HCT116 (cell line): ENCODE data around the gene TSPAN5. TPM values are rescaled to one million over a fixed set of nuclear protein-coding genes. Genes with fewer than 3 reads are reported as not detected.

Experiments
- ATAC-seq: fragments of 200-7000 bp; cut with Tn5 transposase; 2 replicates; pipeline ENCODE4 v1.9.1; 2020; ENCODE audit warnings: mild to moderate bottlenecking, moderate library complexity
- BruUV-seq: library from RNA; stranded (reverse); fragments of 400-500 nt; replicated peaks from 2 replicates; lab custom pipeline; 2021; lab: Mats Ljungman, UMichigan
- CTCF ChIA-PET: fragments of 300-600 bp; sonication (Branson Sonifier 250); formaldehyde crosslinking; loops from one replicate; lab custom pipeline; 2021; ENCODE audit warnings: antibody characterized with exemption; lab: Charles Lee
- POLR2A ChIA-PET: fragments of 300-600, 350-600 bp; sonication (Branson Sonifier 250); formaldehyde crosslinking; loops from one replicate; lab custom pipeline; 2021; ENCODE audit warnings: antibody characterized with exemption; lab: Charles Lee
- RAD21 ChIA-PET, 2 experiments: fragments of 300-600 bp; sonication (Branson Sonifier 250); formaldehyde crosslinking; loops; one replicate each; lab custom pipeline; 2023; ENCODE audit warnings: low total read pairs in 2 of 2; ENCODE audit not compliant: uncharacterized antibody in 2 of 2, unreplicated experiment in 2 of 2, low non-redundant PET in 1 of 2; lab: Charles Lee
- DNase-seq: peaks from one replicate; pipeline ENCODE4 v3.0.0-alpha.2; 2010; ENCODE audit warnings: low read depth, low spot score
- H2AFZ ChIP-seq: fragments of 200-600 bp; shearing (Covaris generic), sonication (generic); 2 replicates; pipeline ENCODE4 v1.6.1; 2017; ENCODE audit warnings: low read depth, mixed run types, mixed read lengths, antibody characterized with exemption, low read length; ENCODE audit not compliant: poor library complexity, severe bottlenecking
- H3K27ac ChIP-seq: 2 replicates; pipeline ENCODE4 v1.5.1; 2012; ENCODE audit warnings: low read depth, low read length
- H3K27me3 ChIP-seq: fragments of 200-600 bp; sonication (generic); 2 replicates; pipeline ENCODE4 v1.6.1; 2016; ENCODE audit warnings: mixed run types, low read length, mixed read lengths; ENCODE audit not compliant: insufficient read depth
- H3K36me3 ChIP-seq, 2 experiments: fragments of 200-500 bp in 1 of 2; fragments of 200-600 bp in 1 of 2; sonication (Bioruptor generic) in 1 of 2; sonication (generic) in 1 of 2; 2 replicates each; pipeline versions ENCODE4 v1.5.1 to v1.6.1; 2014 to 2016; ENCODE audit warnings: low read length in 2 of 2, inconsistent platforms in 1 of 2, mixed read lengths in 1 of 2, mixed run types in 1 of 2; ENCODE audit not compliant: insufficient read depth in 2 of 2, control insufficient read depth in 1 of 2
- H3K4me1 ChIP-seq, 2 experiments: fragments of 200-600 bp in 1 of 2; sonication (generic) in 1 of 2; 2 replicates each; pipeline versions ENCODE4 v1.5.1 to v1.6.1; 2012 to 2017; ENCODE audit warnings: low read length in 2 of 2, inconsistent platforms in 1 of 2, mild to moderate bottlenecking in 1 of 2, mixed read lengths in 1 of 2, mixed run types in 1 of 2, moderate library complexity in 1 of 2; ENCODE audit not compliant: insufficient read depth in 2 of 2, control insufficient read depth in 1 of 2
- H3K4me2 ChIP-seq: fragments of 200-600 bp; sonication (generic); 2 replicates; pipeline ENCODE4 v1.6.1; 2017; ENCODE audit warnings: mixed run types, low read length, mixed read lengths
- H3K4me3 ChIP-seq, 2 experiments: fragments of 200-600 bp in 1 of 2; sonication (generic) in 1 of 2; replicated peaks in 1 of 2; 2 replicates each; pipeline ENCODE4 v1.5.1; 2011 to 2016; ENCODE audit warnings: low read length in 2 of 2, control low read depth in 1 of 2, low read depth in 1 of 2, mild to moderate bottlenecking in 1 of 2, mixed read lengths in 1 of 2, mixed run types in 1 of 2
- H3K79me2 ChIP-seq: fragments of 200-600 bp; sonication (generic); 2 replicates; pipeline ENCODE4 v1.6.1; 2017; ENCODE audit warnings: mild to moderate bottlenecking, mixed run types, low read length, moderate library complexity, mixed read lengths; ENCODE audit not compliant: insufficient read depth
- H3K9ac ChIP-seq: fragments of 200-600 bp; sonication (generic); 2 replicates; pipeline ENCODE4 v1.6.1; 2016; ENCODE audit warnings: low read length, mixed read lengths
- H3K9me2 ChIP-seq: fragments of 200-600 bp; sonication (generic), shearing (Covaris generic); 2 replicates; pipeline ENCODE4 v1.6.1; 2017; ENCODE audit warnings: mixed run types, mild to moderate bottlenecking, moderate library complexity; ENCODE audit not compliant: insufficient read depth
- H3K9me3 ChIP-seq, 2 experiments: fragments of 200-500 bp in 1 of 2; fragments of 200-600 bp in 1 of 2; sonication (Bioruptor generic) in 1 of 2; sonication (generic) in 1 of 2; 2 replicates each; pipeline ENCODE4 v1.6.1; 2014 to 2017; ENCODE audit warnings: low read length in 2 of 2, mixed read lengths in 2 of 2, inconsistent platforms in 1 of 2, low read depth in 1 of 2, mild to moderate bottlenecking in 1 of 2, mixed run types in 1 of 2, moderate library complexity in 1 of 2; ENCODE audit not compliant: control insufficient read depth in 1 of 2, insufficient read depth in 1 of 2
- H4K20me1 ChIP-seq: fragments of 200-600 bp; sonication (generic), shearing (Covaris generic); 2 replicates; pipeline ENCODE4 v1.6.1; 2017; ENCODE audit warnings: mixed run types, mild to moderate bottlenecking, moderate library complexity; ENCODE audit not compliant: insufficient read depth
- ATF3 ChIP-seq: IDR thresholded peaks from 2 replicates; pipeline ENCODE4 v1.6.1; 2012
- CBX3 ChIP-seq: IDR thresholded peaks from 2 replicates; pipeline ENCODE4 v1.6.1; 2012; ENCODE audit warnings: low read depth
- CEBPB ChIP-seq: IDR thresholded peaks from 2 replicates; pipeline ENCODE4 v1.6.1; 2012; ENCODE audit warnings: low read depth
- CTCF ChIP-seq, 3 experiments: fragments of 200-600 bp in 1 of 3; sonication (generic) in 1 of 3; IDR thresholded peaks in 2 of 3; conservative IDR thresholded peaks in 1 of 3; 2 replicates each; pipeline ENCODE4 v1.5.1; 2012 to 2017; ENCODE audit warnings: low read depth in 2 of 3, low read length in 2 of 3, antibody characterized with exemption in 1 of 3, borderline replicate concordance in 1 of 3, control low read depth in 1 of 3, mild to moderate bottlenecking in 1 of 3, mixed read lengths in 1 of 3, mixed run types in 1 of 3, moderate library complexity in 1 of 3; ENCODE audit not compliant: insufficient read depth in 1 of 3
- EGR1 ChIP-seq: IDR thresholded peaks from 2 replicates; pipeline ENCODE4 v1.6.1; 2012; ENCODE audit warnings: low read depth
- EZH2 ChIP-seq: fragments of 200-600 bp; sonication (generic); IDR thresholded peaks from 2 replicates; pipeline ENCODE4 v1.6.1; 2017; ENCODE audit warnings: antibody characterized with exemption, mixed run types
- EZH2phosphoT487 ChIP-seq: fragments of 200-600 bp; IDR thresholded peaks from 2 replicates; pipeline ENCODE4 v1.6.1; 2018; ENCODE audit warnings: antibody characterized with exemption, borderline replicate concordance
- MAX ChIP-seq: IDR thresholded peaks from 2 replicates; pipeline ENCODE4 v1.6.1; 2012
- POLR2A ChIP-seq: IDR thresholded peaks from 2 replicates; pipeline ENCODE4 v1.7.0; 2011; ENCODE audit warnings: borderline replicate concordance; ENCODE audit not compliant: insufficient read depth, insufficient read length; ENCODE audit errors: extremely low read depth
- RAD21 ChIP-seq: IDR thresholded peaks from 2 replicates; pipeline ENCODE4 v1.6.1; 2012; ENCODE audit warnings: low read depth, mild to moderate bottlenecking
- SIN3A ChIP-seq: IDR thresholded peaks from 2 replicates; pipeline ENCODE4 v1.6.1; 2012; ENCODE audit warnings: low read depth
- SRF ChIP-seq: IDR thresholded peaks from 2 replicates; pipeline ENCODE4 v1.6.1; 2012; ENCODE audit warnings: low read depth
- ZFX ChIP-seq: fragments of 450-650 bp; IDR thresholded peaks from 2 replicates; pipeline ENCODE4 v1.6.1; 2017
- ZNF274 ChIP-seq: fragments of 200-500 bp; sonication (Bioruptor generic); IDR thresholded peaks from 2 replicates; pipeline ENCODE4 v1.6.1; 2014; ENCODE audit warnings: mild to moderate bottlenecking, low read depth, low read length, inconsistent platforms
- intact Hi-C: fragments of 100-400 bp; cut with micrococcal nuclease; formaldehyde crosslinking; loops from 2 replicates; pipeline ENCODE4 v1.10.0; 2022
- total RNA-seq: library from RNA; stranded (reverse); gene quantifications from one replicate; pipeline ENCODE4 v1.2.1, GENCODE V29; 2021; ENCODE audit not compliant: unreplicated experiment

TSPAN5 gene
- total RNA-seq, 1 experiment from 2014 or later = 56.8 TPM

GRCh38 chr4:98631506-98631905, 26.9 kb downstream of the TSPAN5 start:
- peak overlapping the region; percentile 13; the same call in 1 of the 2 replicates for H3K4me2 ChIP-seq
- no peaks in the 10 kb centered on the region for H3K27me3 ChIP-seq
- no peak overlapping the region for H3K27ac ChIP-seq
- ChIA-PET POLR2A (no interaction called here), CTCF (no interaction called here), RAD21 (no interaction called here)
- BruUV-seq = no TSS peak
- no peak overlapping the region for H3K4me3 ChIP-seq
- DNase-seq (no peak), ATAC-seq (no peak)
- H3K4me1 ChIP-seq = peaks cover 47 to 79% of the 10 kb centered on the region in 2 experiments
- intact Hi-C loops = no loop called here
- H3K9me3 ChIP-seq = no peaks in the 10 kb centered on the region
- no peaks in the 10 kb centered on the region for H3K9me2 ChIP-seq
- H3K36me3 ChIP-seq = no peaks in the 10 kb centered on the region
- H2AFZ ChIP-seq = no peak overlapping the region
- TF ChIP-seq EGR1 = no peak
- no peak for TF ChIP-seq EZH2
- TF ChIP-seq SRF = no peak
- TF ChIP-seq MAX = no peak
- no peak for TF ChIP-seq CEBPB
- no peak for TF ChIP-seq SIN3A
- TF ChIP-seq CBX3 = no peak
- no peak for TF ChIP-seq RAD21
- TF ChIP-seq ATF3 = no peak
- TF ChIP-seq ZNF274 = no peak
- no peak for TF ChIP-seq EZH2phosphoT487
- no peak for TF ChIP-seq POLR2A
- no peak for TF ChIP-seq ZFX
- TF ChIP-seq CTCF (IDR thresholded peaks at IDR 0.05 in 2 of 3, conservative IDR thresholded peaks at IDR 0.05 in 1 of 3; ENCODE audit: borderline replicate concordance in 1 of 3, insufficient read depth in 1 of 3, low read depth in 2 of 3, low read length in 2 of 3) = no peak
- TF ChIP-seq, all 23 proteins: peak for 0
- Histone ChIP-seq H4K20me1 (no peaks in the 10 kb centered on the region), H3K9ac (no peak overlapping the region), H3K79me2 (peaks cover 100% of the 10 kb centered on the region)
